Activated naive CD4-positive, alpha-beta T cell treated with anti-CD3 and anti-CD28 coated beads, Interleukin-2, amount 50 U/mL, for 16 hours (primary cell): ENCODE measurements around the gene TNS1.

Experiments used
- DNase-seq: peaks from one replicate; pipeline ENCODE4 v3.0.0-alpha.2; 2020

Gene TNS1

GRCh38 chr2:217979151-217979811 lies 23.5 kb downstream of the TNS1 start:
- no peak for DNase-seq

- DNase-seq: no peak
Observed at GRCh38 chr2:217978536-217979150, 24.2 kb downstream of the TNS1 start.

- no peak for DNase-seq
Observed at GRCh38 chr2:217977840-217978535, 24.8 kb downstream of the TNS1 start.

- no peak for DNase-seq
Observed at GRCh38 chr2:217976301-217976700, 26.5 kb downstream of the TNS1 start.

GRCh38 chr2:217975626-217976025 lies 27.2 kb downstream of the TNS1 start:
- no peak for DNase-seq

GRCh38 chr2:217974389-217975005 lies 28.3 kb downstream of the TNS1 start:
- no peak for DNase-seq

GRCh38 chr2:217973008-217973787 lies 29.6 kb downstream of the TNS1 start:
- DNase-seq: no peak

GRCh38 chr2:217972490-217972889 lies 30.3 kb downstream of the TNS1 start:
- no peak for DNase-seq

- DNase-seq: no peak
Observed at GRCh38 chr2:217972037-217972436, 30.8 kb downstream of the TNS1 start.

- no peak for DNase-seq
Observed at GRCh38 chr2:217971166-217971565, 31.6 kb downstream of the TNS1 start.

- DNase-seq: no peak
Observed at GRCh38 chr2:217970206-217970605, 32.6 kb downstream of the TNS1 start.

GRCh38 chr2:217969588-217969987 lies 33.2 kb downstream of the TNS1 start:
- no peak for DNase-seq

GRCh38 chr2:217968023-217968422 lies 34.8 kb downstream of the TNS1 start:
- DNase-seq: no peak

GRCh38 chr2:217966423-217967070 lies 36.2 kb downstream of the TNS1 start:
- DNase-seq: no peak

- DNase-seq: no peak
Observed at GRCh38 chr2:217964275-217965161, 38.3 kb downstream of the TNS1 start.

- no peak for DNase-seq
Observed at GRCh38 chr2:217960351-217960750, 42.4 kb downstream of the TNS1 start.

- DNase-seq: no peak
Observed at GRCh38 chr2:217959723-217960122, 43.1 kb downstream of the TNS1 start.

GRCh38 chr2:217958884-217959225 lies 43.9 kb downstream of the TNS1 start:
- no peak for DNase-seq

- DNase-seq: no peak
Observed at GRCh38 chr2:217958206-217958883, 44.5 kb downstream of the TNS1 start.

GRCh38 chr2:217956586-217957457 lies 46.0 kb downstream of the TNS1 start:
- no peak for DNase-seq
